GM12864 (cell line): ENCODE data around the gene AP4M1.

Experiments used
- DNase-seq: peaks from one replicate; pipeline ENCODE4 v3.0.0-alpha.2; 2011; ENCODE audit warnings: low read depth
- H3K4me3 ChIP-seq: 2 replicates; pipeline ENCODE4 v1.5.1; 2011; ENCODE audit warnings: mild to moderate bottlenecking, low read depth, low read length, control low read depth
- TF ChIP-seq, protein P1 (sequence below): IDR thresholded peaks from 2 replicates; pipeline ENCODE4 v1.5.1; 2011; ENCODE audit warnings: low read depth, mild to moderate bottlenecking, moderate library complexity, low read length, control low read depth, inconsistent platforms; ENCODE audit errors: missing control alignments

Gene AP4M1

GRCh38 chr7:100155553-100156317 lies 54.3 kb downstream of the AP4M1 start:
- TF ChIP-seq, protein P1, sequence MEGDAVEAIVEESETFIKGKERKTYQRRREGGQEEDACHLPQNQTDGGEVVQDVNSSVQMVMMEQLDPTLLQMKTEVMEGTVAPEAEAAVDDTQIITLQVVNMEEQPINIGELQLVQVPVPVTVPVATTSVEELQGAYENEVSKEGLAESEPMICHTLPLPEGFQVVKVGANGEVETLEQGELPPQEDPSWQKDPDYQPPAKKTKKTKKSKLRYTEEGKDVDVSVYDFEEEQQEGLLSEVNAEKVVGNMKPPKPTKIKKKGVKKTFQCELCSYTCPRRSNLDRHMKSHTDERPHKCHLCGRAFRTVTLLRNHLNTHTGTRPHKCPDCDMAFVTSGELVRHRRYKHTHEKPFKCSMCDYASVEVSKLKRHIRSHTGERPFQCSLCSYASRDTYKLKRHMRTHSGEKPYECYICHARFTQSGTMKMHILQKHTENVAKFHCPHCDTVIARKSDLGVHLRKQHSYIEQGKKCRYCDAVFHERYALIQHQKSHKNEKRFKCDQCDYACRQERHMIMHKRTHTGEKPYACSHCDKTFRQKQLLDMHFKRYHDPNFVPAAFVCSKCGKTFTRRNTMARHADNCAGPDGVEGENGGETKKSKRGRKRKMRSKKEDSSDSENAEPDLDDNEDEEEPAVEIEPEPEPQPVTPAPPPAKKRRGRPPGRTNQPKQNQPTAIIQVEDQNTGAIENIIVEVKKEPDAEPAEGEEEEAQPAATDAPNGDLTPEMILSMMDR: no peak
- no peak for DNase-seq
- H3K4me3 ChIP-seq: no peak overlapping the region

DNA sequence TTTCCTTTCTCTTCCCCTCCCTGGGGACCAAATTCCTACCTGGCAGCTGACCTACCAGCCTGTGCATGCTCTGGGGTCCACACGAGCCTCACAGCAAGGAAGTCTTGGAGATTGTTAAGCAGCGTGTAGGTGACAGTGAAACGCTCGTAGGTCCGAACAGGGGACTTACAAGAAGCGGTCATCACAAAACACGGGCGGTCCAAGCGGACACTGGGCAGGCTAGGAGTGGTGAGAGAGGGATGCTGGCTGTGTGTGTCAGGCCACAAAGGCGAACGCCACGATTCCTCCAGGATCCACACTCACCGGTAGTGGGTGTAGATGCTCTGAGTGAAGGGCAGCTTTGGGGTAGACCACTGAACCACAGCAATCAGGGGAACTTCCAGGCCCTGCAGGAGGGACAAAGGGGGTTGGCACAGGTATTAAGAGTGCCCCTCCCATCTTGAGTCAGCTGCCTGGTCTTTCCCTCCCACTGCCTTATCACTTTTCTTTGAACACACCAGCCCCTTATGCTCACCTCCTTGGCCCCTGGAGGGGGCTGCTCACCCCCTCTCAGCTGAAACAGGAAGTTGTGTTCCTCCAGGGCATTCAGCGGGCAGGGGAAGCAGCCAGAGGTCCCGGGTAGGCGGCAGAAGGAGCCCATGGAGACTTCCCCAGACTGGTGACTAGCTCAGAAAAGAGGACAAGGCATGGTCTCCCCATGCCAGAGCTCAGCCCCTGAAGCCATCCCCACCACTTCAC lies 55.1 kb downstream of the AP4M1 start:
- peak overlapping the region; percentile 92 for H3K4me3 ChIP-seq
- TF ChIP-seq, protein P1: no peak
- DNase-seq: no peak

- DNase-seq: no peak
- TF ChIP-seq, protein P1: no peak
- H3K4me3 ChIP-seq: peak overlapping the region; percentile 92
Observed at GRCh38 chr7:100157069-100157333, 55.6 kb downstream of the AP4M1 start.

DNA sequence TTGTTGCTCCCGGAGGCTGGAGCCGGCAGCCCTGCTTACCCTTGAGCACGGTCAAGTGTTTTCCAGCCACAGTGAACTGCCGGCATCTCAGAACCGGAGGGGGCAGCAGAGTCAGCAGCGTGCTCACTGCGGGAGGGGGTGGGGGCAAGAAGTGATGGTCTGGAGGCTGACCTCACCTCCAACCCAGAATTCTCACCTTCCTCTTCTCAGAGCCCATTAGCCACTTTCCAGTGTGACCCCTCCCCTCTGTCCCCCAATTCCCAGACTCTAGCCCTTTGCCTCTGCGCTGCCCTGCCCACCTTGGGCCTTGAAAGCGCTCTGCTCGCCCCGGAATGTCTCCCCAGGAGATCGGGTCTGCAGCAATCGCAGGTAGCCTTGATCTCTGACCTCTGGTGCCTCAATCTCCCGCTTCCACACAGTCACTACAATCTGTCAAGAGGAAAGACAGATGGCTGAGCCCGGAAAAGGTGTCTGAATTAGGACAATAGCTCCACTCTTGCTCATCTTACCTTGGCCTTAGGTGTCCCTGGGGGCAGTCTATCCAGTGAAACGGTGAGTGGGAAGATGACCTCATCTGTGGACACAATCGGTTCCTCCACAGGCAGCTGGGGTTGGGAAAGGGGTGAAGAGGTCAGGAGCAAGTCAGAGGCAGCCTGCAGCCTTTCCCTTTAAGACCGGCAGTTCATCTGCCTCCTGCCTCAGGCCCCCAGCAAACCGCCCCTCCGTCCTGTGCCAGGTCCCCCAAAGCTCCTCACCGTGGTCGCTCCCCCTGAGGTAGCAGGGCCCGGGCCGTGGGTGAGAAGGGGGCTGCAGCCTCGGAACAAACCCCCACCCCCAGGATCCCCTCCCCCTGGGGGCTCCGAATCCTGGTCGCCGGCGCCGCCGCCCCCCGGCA lies 56.1 kb downstream of the AP4M1 start:
- DNase-seq: no peak
- TF ChIP-seq, protein P1: no peak
- peak overlapping the region; percentile 92 for H3K4me3 ChIP-seq
